Measurements from ENCODE around the gene CA14. TPM values are rescaled to one million over a fixed set of nuclear protein-coding genes. Genes with fewer than 3 reads are reported as not detected.

CA14 gene
- total RNA-seq, 2 experiments from 2014 or later, result not detected

- no peaks in the 10 kb centered on the region for H3K36me3 Mint-ChIP-seq (ENCODE audit: low read depth)
- no peaks in the 10 kb centered on the region for H3K27me3 Mint-ChIP-seq
- DNase-seq (no peak), ATAC-seq (ENCODE audit: poor library complexity) (no peak)
- H3K4me1 Mint-ChIP-seq (ENCODE audit: low read depth), result peaks cover 32% of the 10 kb centered on the region
- no peak overlapping the region for H3K4me3 ChIP-seq (ENCODE audit: low read length)
- H3K27ac ChIP-seq (ENCODE audit: low read depth in 1 of 2, low read length in 2 of 2), result no peak overlapping the region
- H3K27ac Mint-ChIP-seq, result peak overlapping the region; percentile 87
- TF ChIP-seq CTCF (IDR thresholded peaks at IDR 0.05), result no peak
- intact Hi-C loops (cut with DNase I, micrococcal nuclease), result loop anchor here (2.0 to 10.0 kb wide), 3 partner anchors 14 to 592 kb away; partner anchors contain the start of genes ANP32E (in 2 of the 2), APH1A (in 1 of the 2) and ARNT (in 1 of the 2)
- no peaks in the 10 kb centered on the region for H3K36me3 ChIP-seq (ENCODE audit: insufficient read depth, low read length)
- H3K9me3 ChIP-seq (ENCODE audit: control insufficient read depth in 1 of 2, insufficient read depth in 1 of 2, low read length in 2 of 2), result peaks cover 0 to 9% of the 10 kb centered on the region in 2 experiments
- H3K9me3 Mint-ChIP-seq, result no peaks in the 10 kb centered on the region
- H3K27me3 ChIP-seq (ENCODE audit: control insufficient read depth in 1 of 2, insufficient read depth in 2 of 2, low read length in 2 of 2), result no peaks in the 10 kb centered on the region
- POLR2A ChIA-PET, result interaction anchor here (1.0 to 4.1 kb wide), 3 partner anchors 14 to 396 kb away, joined by 3 to 45 read pairs (median 4); partner anchors contain the start of gene APH1A
- H3K4me3 Mint-ChIP-seq, result no peak overlapping the region
- CTCF ChIA-PET, result interaction anchor here (3.0 kb wide), 1 partner anchor 28 kb away, joined by 28 read pairs; no protein-coding TSS in a partner anchor
- peaks cover 24% of the 10 kb centered on the region for H3K4me1 ChIP-seq (ENCODE audit: insufficient read depth, low read length)
Observed at GRCh38 chr1:150283260-150283659, 25.7 kb downstream of the CA14 start.

GRCh38 chr1:150288382-150288781, 30.8 kb downstream of the CA14 start:
- H3K4me1 ChIP-seq (ENCODE audit: insufficient read depth, low read length), result peaks cover 7% of the 10 kb centered on the region
- ChIA-PET POLR2A (interaction anchor here (0.5 kb wide), 1 partner anchor 53 kb away, joined by 3 read pairs; the partner anchor contains the start of gene ANP32E), CTCF (no interaction called here)
- no peaks in the 10 kb centered on the region for H3K36me3 ChIP-seq (ENCODE audit: insufficient read depth, low read length)
- no peaks in the 10 kb centered on the region for H3K9me3 Mint-ChIP-seq
- peaks cover 2% of the 10 kb centered on the region for H3K36me3 Mint-ChIP-seq (ENCODE audit: low read depth)
- H3K27ac ChIP-seq (ENCODE audit: low read depth in 1 of 2, low read length in 2 of 2), result no peak overlapping the region
- H3K4me3 Mint-ChIP-seq, result no peak overlapping the region
- H3K27me3 ChIP-seq (ENCODE audit: control insufficient read depth in 1 of 2, insufficient read depth in 2 of 2, low read length in 2 of 2), result no peaks in the 10 kb centered on the region
- H3K9me3 ChIP-seq (ENCODE audit: control insufficient read depth in 1 of 2, insufficient read depth in 1 of 2, low read length in 2 of 2), result no peaks in the 10 kb centered on the region
- H3K27me3 Mint-ChIP-seq, result no peaks in the 10 kb centered on the region
- intact Hi-C loops (cut with DNase I, micrococcal nuclease), result loop anchor here in 1 of 2 experiments (10.0 kb wide), 1 partner anchor 586 kb away; the partner anchor contains the start of gene ARNT
- no peak for DNase-seq
- no peak overlapping the region for H3K4me3 ChIP-seq (ENCODE audit: low read length)
- peaks cover 6% of the 10 kb centered on the region for H3K4me1 Mint-ChIP-seq (ENCODE audit: low read depth)
- no peak overlapping the region for H3K27ac Mint-ChIP-seq
- TF ChIP-seq CTCF (IDR thresholded peaks at IDR 0.05), result no peak
- ATAC-seq (ENCODE audit: poor library complexity), result no peak

- no peak overlapping the region for H3K4me3 ChIP-seq (ENCODE audit: low read length)
- H3K27me3 ChIP-seq (ENCODE audit: control insufficient read depth in 1 of 2, insufficient read depth in 2 of 2, low read length in 2 of 2), result no peaks in the 10 kb centered on the region
- POLR2A ChIA-PET, result interaction anchor here (0.5 kb wide), 1 partner anchor 53 kb away, joined by 3 read pairs; the partner anchor contains the start of gene ANP32E
- intact Hi-C loops (cut with DNase I, micrococcal nuclease), result loop anchor here in 1 of 2 experiments (10.0 kb wide), 1 partner anchor 586 kb away; the partner anchor contains the start of gene ARNT
- no peak for TF ChIP-seq CTCF (IDR thresholded peaks at IDR 0.05)
- no peaks in the 10 kb centered on the region for H3K36me3 ChIP-seq (ENCODE audit: insufficient read depth, low read length)
- H3K27ac Mint-ChIP-seq, result no peak overlapping the region
- DNase-seq (no peak), ATAC-seq (ENCODE audit: poor library complexity) (no peak)
- peaks cover 6% of the 10 kb centered on the region for H3K36me3 Mint-ChIP-seq (ENCODE audit: low read depth)
- CTCF ChIA-PET, result no interaction called here
- no peaks in the 10 kb centered on the region for H3K9me3 Mint-ChIP-seq
- no peak overlapping the region for H3K27ac ChIP-seq (ENCODE audit: low read depth in 1 of 2, low read length in 2 of 2)
- peaks cover 11% of the 10 kb centered on the region for H3K4me1 Mint-ChIP-seq (ENCODE audit: low read depth)
- H3K9me3 ChIP-seq (ENCODE audit: control insufficient read depth in 1 of 2, insufficient read depth in 1 of 2, low read length in 2 of 2), result no peaks in the 10 kb centered on the region
- peaks cover 9% of the 10 kb centered on the region for H3K4me1 ChIP-seq (ENCODE audit: insufficient read depth, low read length)
- no peak overlapping the region for H3K4me3 Mint-ChIP-seq
- H3K27me3 Mint-ChIP-seq, result no peaks in the 10 kb centered on the region
Observed at GRCh38 chr1:150288822-150289221, 31.2 kb downstream of the CA14 start.

Measured in CD4-positive, alpha-beta T cell (primary cell).